HG02623 (cell line): ENCODE data around the gene WDR82.

Source experiments
- ATAC-seq: cut with Tn5 transposase; IDR thresholded peaks from one replicate; pipeline ENCODE4 v1.9.1; 2021; ENCODE audit warnings: moderate library complexity; ENCODE audit not compliant: unreplicated experiment

The WDR82 gene

GRCh38 chr3:52257911-52258310 is 20.5 kb downstream of the WDR82 start:
- ATAC-seq = no peak

GRCh38 chr3:52256622-52257021 is 21.8 kb downstream of the WDR82 start:
- ATAC-seq = no peak

GRCh38 chr3:52256159-52256558 is 22.3 kb downstream of the WDR82 start:
- no peak for ATAC-seq

GRCh38 chr3:52254608-52255007 is 23.8 kb downstream of the WDR82 start:
- no peak for ATAC-seq

- ATAC-seq = peak; percentile 91
Observed at GRCh38 chr3:52253314-52254304, 24.8 kb downstream of the WDR82 start.

- no peak for ATAC-seq
Observed at GRCh38 chr3:52250122-52250521, 28.3 kb downstream of the WDR82 start.

- no peak for ATAC-seq
Observed at GRCh38 chr3:52249683-52250082, 28.8 kb downstream of the WDR82 start.

GRCh38 chr3:52248816-52249547 is 29.5 kb downstream of the WDR82 start:
- ATAC-seq = no peak

GRCh38 chr3:52248165-52248541 is 30.3 kb downstream of the WDR82 start:
- ATAC-seq = no peak

- no peak for ATAC-seq
Observed at GRCh38 chr3:52247409-52248164, 30.9 kb downstream of the WDR82 start.

- ATAC-seq = no peak
Observed at GRCh38 chr3:52246728-52247408, 31.6 kb downstream of the WDR82 start.

- ATAC-seq = no peak
Observed at GRCh38 chr3:52246264-52246620, 32.2 kb downstream of the WDR82 start.

- ATAC-seq = no peak
Observed at GRCh38 chr3:52245322-52246263, 32.9 kb downstream of the WDR82 start, which contains the start of gene PPM1M. Gene PPM1M, plus strand, starts transcription at chr3:52245759. Its CDS starts 66 bp downstream, at chr3:52245825.

GRCh38 chr3:52243791-52244628 is 34.4 kb downstream of the WDR82 start:
- ATAC-seq = no peak

GRCh38 chr3:52242039-52242438 is 36.4 kb downstream of the WDR82 start:
- ATAC-seq = no peak

GRCh38 chr3:52240886-52241370 is 37.5 kb downstream of the WDR82 start:
- ATAC-seq = no peak

GRCh38 chr3:52240059-52240885 is 38.2 kb downstream of the WDR82 start:
- ATAC-seq = no peak
